Parathyroid adenoma (tissue), 2 donors: ENCODE results near the gene LHFPL6.

Experiments
- H2AFZ ChIP-seq: fragments of 300-600 bp; sonication (generic); one replicate; pipeline ENCODE4 v1.7.0; 2017; ENCODE audit warnings: antibody characterized with exemption, mild to moderate bottlenecking
- H3K27ac ChIP-seq: fragments of 300-600 bp; sonication (generic); one replicate; pipeline ENCODE4 v1.7.0; 2017
- H3K27me3 ChIP-seq: fragments of 300-600 bp; sonication (generic); one replicate; pipeline ENCODE4 v1.7.0; 2017; ENCODE audit warnings: low read length; ENCODE audit not compliant: control insufficient read depth, insufficient read depth
- H3K36me3 ChIP-seq: fragments of 300-600 bp; sonication (generic); one replicate; pipeline ENCODE4 v1.7.0; 2017; ENCODE audit warnings: low read length; ENCODE audit not compliant: control insufficient read depth, insufficient read depth
- H3K4me1 ChIP-seq: fragments of 300-600 bp; sonication (generic); one replicate; pipeline ENCODE4 v1.7.0; 2017; ENCODE audit warnings: control low read depth
- H3K4me2 ChIP-seq: fragments of 300-600 bp; sonication (generic); one replicate; pipeline ENCODE4 v1.7.0; 2017; ENCODE audit warnings: low read length
- H3K4me3 ChIP-seq: fragments of 300-600 bp; sonication (generic); one replicate; pipeline ENCODE4 v1.7.0; 2017; ENCODE audit warnings: low read depth, low read length
- H3K79me2 ChIP-seq: fragments of 300-600 bp; sonication (generic); one replicate; pipeline ENCODE4 v1.7.0; 2017; ENCODE audit warnings: control low read depth
- H3K9ac ChIP-seq: fragments of 300-600 bp; sonication (generic); one replicate; pipeline ENCODE4 v1.7.0; 2017; ENCODE audit warnings: mild to moderate bottlenecking
- H3K9me3 ChIP-seq: fragments of 300-600 bp; sonication (generic); one replicate; pipeline ENCODE4 v1.7.0; 2017; ENCODE audit warnings: low read length; ENCODE audit not compliant: control insufficient read depth
- TF ChIP-seq, protein P1 (sequence below): fragments of 300-600 bp; sonication (generic); IDR thresholded peaks from one replicate; pipeline ENCODE4 v1.7.0; 2017; ENCODE audit warnings: antibody characterized with exemption, mild to moderate bottlenecking
- donor health status: primary hyperparathyroidism.

LHFPL6 gene

DNA sequence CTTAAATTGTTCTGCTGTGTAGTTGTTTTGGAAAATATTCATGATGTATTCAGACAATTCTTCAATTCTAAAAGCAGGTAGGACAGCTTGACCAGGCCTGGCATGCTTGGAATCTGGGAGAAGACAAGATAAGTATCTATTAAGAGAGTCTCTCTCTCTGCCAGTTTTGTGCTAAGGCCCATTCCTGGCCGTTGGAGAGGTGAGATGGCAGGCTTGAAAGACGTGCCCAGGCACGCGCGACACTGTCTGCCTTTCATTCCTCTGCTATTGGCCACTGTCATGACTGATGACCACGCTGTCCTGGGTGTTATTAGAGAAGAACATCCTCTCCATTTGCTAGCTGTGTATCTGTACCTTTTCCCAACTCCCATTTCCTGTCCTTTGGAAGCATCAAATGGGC is 90.3 kb downstream of the LHFPL6 start:
- Histone ChIP-seq H3K4me3 (no peak overlapping the region), H3K9me3 (no peaks in the 10 kb centered on the region), H3K4me1 (no peaks in the 10 kb centered on the region), H3K4me2 (no peak overlapping the region), H3K27ac (no peak overlapping the region), H2AFZ (no peak overlapping the region), H3K27me3 (no peaks in the 10 kb centered on the region), H3K9ac (no peak overlapping the region), H3K36me3 (no peaks in the 10 kb centered on the region), H3K79me2 (no peaks in the 10 kb centered on the region)
- TF ChIP-seq, protein P1, sequence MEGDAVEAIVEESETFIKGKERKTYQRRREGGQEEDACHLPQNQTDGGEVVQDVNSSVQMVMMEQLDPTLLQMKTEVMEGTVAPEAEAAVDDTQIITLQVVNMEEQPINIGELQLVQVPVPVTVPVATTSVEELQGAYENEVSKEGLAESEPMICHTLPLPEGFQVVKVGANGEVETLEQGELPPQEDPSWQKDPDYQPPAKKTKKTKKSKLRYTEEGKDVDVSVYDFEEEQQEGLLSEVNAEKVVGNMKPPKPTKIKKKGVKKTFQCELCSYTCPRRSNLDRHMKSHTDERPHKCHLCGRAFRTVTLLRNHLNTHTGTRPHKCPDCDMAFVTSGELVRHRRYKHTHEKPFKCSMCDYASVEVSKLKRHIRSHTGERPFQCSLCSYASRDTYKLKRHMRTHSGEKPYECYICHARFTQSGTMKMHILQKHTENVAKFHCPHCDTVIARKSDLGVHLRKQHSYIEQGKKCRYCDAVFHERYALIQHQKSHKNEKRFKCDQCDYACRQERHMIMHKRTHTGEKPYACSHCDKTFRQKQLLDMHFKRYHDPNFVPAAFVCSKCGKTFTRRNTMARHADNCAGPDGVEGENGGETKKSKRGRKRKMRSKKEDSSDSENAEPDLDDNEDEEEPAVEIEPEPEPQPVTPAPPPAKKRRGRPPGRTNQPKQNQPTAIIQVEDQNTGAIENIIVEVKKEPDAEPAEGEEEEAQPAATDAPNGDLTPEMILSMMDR, result no peak

DNA sequence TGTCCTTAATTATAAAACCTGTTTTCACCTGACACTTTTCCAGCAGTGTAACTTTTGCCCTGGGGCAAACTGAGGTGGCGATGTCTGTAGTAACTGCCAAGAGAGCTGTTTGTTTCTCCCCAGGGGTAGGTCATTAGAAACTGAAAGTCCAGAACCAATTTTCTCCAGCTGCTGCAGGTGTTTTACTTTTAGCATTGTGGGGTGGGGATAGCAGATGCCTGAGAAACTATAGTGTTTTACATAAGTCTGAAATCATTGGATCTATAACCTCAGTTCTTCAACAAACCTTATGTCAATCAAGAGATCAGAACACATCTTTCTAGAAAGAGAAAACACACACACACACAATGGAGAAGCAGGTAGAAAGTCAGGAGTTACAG is 92.7 kb downstream of the LHFPL6 start:
- H3K79me2 ChIP-seq, result no peaks in the 10 kb centered on the region
- H3K4me3 ChIP-seq, result no peak overlapping the region
- no peak overlapping the region for H3K27ac ChIP-seq
- no peak overlapping the region for H3K9ac ChIP-seq
- TF ChIP-seq, protein P1, result no peak
- H3K9me3 ChIP-seq, result no peaks in the 10 kb centered on the region
- no peaks in the 10 kb centered on the region for H3K27me3 ChIP-seq
- no peak overlapping the region for H2AFZ ChIP-seq
- H3K4me2 ChIP-seq, result no peak overlapping the region
- H3K4me1 ChIP-seq, result no peaks in the 10 kb centered on the region
- H3K36me3 ChIP-seq, result no peaks in the 10 kb centered on the region

DNA sequence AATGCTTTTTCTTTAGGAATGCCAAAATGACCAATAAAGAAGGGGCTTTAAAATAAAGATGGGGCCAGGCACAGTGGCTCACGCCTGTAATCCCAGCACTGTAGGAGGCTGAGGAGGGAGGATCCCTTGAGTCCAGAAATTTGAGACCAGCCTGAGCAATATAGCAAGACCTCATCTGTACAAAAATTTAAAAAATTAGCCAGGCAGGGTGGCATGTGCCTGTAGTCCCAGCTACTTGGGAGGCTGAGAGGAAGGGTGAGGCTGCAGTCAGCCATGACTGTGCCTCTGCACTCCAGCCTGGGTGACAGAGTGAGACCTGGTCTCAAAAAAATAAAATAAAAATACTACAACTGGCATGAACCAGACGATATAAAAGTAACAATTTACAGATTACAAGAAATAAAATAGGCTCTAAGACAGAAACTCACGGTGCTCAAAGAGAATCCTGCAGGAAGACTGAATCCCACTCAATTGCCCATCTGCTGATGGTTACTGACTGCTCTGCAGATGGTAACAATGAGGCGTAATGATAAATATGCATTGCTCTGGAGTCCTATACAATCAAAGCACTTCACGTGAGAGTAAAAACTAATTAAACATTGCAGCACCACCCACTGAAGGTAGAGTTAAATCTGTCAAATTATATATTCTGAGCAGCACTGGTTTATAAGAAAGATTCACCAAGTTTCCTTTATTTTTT is 93.2 kb downstream of the LHFPL6 start:
- Histone ChIP-seq H3K4me1 (no peaks in the 10 kb centered on the region), H3K36me3 (no peaks in the 10 kb centered on the region), H2AFZ (no peak overlapping the region), H3K9ac (no peak overlapping the region), H3K4me2 (no peak overlapping the region), H3K4me3 (no peak overlapping the region), H3K27ac (no peak overlapping the region), H3K27me3 (no peaks in the 10 kb centered on the region), H3K9me3 (no peaks in the 10 kb centered on the region), H3K79me2 (no peaks in the 10 kb centered on the region)
- TF ChIP-seq, protein P1, result no peak

DNA sequence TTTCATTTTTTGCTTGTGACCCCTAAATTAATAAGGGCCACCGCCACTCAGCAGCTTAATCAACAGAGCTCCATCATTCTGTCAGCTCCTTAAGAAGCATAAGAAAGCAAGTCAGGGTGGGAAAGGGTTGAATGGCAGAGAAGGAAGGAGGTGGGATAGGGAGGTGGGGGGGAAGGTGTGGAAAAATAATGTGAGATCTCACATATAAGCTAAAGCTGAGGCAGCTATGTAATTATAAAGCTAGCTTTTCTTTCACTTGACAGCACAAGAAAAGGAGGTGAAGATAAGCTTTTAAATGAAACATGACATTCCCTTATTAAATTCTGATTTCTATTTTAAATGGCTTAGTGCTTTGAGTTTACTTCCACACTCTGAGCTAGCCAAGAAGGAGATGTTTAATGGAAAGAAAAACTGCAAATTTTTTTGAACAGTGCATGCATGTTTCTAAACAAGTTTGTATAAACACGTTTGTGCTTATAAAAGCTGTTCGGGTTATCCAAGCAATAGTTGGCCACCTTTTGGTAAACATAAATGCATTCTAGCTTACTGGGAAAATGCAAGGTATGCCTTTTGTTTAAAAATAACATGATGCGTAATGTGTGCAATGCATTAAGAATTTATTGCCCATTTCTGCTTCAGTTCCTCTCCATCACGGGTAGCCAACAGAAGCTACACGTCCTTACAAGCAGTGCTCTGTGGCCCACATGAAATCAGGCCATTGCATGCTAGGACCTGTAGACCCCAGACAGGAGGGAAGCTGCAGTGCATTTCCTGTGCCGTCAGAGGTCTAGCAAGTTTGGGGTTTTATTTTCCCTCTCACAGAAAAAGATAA is 96.2 kb downstream of the LHFPL6 start:
- no peaks in the 10 kb centered on the region for H3K36me3 ChIP-seq
- no peaks in the 10 kb centered on the region for H3K27me3 ChIP-seq
- no peaks in the 10 kb centered on the region for H3K79me2 ChIP-seq
- no peak overlapping the region for H3K9ac ChIP-seq
- H3K9me3 ChIP-seq, result no peaks in the 10 kb centered on the region
- TF ChIP-seq, protein P1, result no peak
- H3K27ac ChIP-seq, result no peak overlapping the region
- no peak overlapping the region for H2AFZ ChIP-seq
- H3K4me2 ChIP-seq, result no peak overlapping the region
- no peaks in the 10 kb centered on the region for H3K4me1 ChIP-seq
- H3K4me3 ChIP-seq, result no peak overlapping the region
